ENCODE measurements around the gene GPR15.

GPR15 gene

GRCh38 chr3:98573181-98573728 lies 41.5 kb downstream of the GPR15 start:
- DNase-seq (ENCODE audit: low spot score in 2 of 2) = no peak
- in situ Hi-C loops (cut with MboI; ENCODE audit: low sequenced_read_pairs) = no loop called here
- H3K27me3 ChIP-seq (ENCODE audit: low read depth) = no peaks in the 10 kb centered on the region
- no peaks in the 10 kb centered on the region for H3K9me3 ChIP-seq
- H3K4me1 ChIP-seq = 0 out of 2 replicates have a peak, but pooled peaks cover 2% of the 10 kb centered on the region
- H3K4me3 ChIP-seq = no peak overlapping the region
- peaks cover 8% of the 10 kb centered on the region for H3K36me3 ChIP-seq (replicated peaks)

- H3K4me1 ChIP-seq = 0 out of 2 replicates have a peak, but pooled peaks cover 2% of the 10 kb centered on the region
- no peaks in the 10 kb centered on the region for H3K9me3 ChIP-seq
- no peak for DNase-seq (ENCODE audit: low spot score in 2 of 2)
- in situ Hi-C loops (cut with MboI; ENCODE audit: low sequenced_read_pairs) = no loop called here
- H3K4me3 ChIP-seq = no peak overlapping the region
- peaks cover 14% of the 10 kb centered on the region for H3K36me3 ChIP-seq (replicated peaks)
- H3K27me3 ChIP-seq (ENCODE audit: low read depth) = no peaks in the 10 kb centered on the region
These were observed 42.4 kb downstream of the GPR15 start for GRCh38 chr3:98574132-98574531.

GRCh38 chr3:98577178-98577895 lies 45.6 kb downstream of the GPR15 start:
- in situ Hi-C loops (cut with MboI; ENCODE audit: low sequenced_read_pairs) = no loop called here

GRCh38 chr3:98580401-98581386 lies 48.9 kb downstream of the GPR15 start:
- Histone ChIP-seq H3K36me3 (replicated peaks) (peaks cover 25% of the 10 kb centered on the region), H3K4me3 (no peak overlapping the region), H3K9me3 (no peaks in the 10 kb centered on the region), H3K27me3 (ENCODE audit: low read depth) (no peaks in the 10 kb centered on the region), H3K4me1 (no peaks in the 10 kb centered on the region)
- no peak for DNase-seq (ENCODE audit: low spot score in 2 of 2)
- in situ Hi-C loops (cut with MboI; ENCODE audit: low sequenced_read_pairs) = no loop called here

More at GRCh38 chr3:98577178-98577895, 45.6 kb downstream of the GPR15 start:
- H3K4me1 ChIP-seq = 0 out of 2 replicates have a peak, but pooled peaks cover 2% of the 10 kb centered on the region
- no peaks in the 10 kb centered on the region for H3K9me3 ChIP-seq
- peaks cover 16% of the 10 kb centered on the region for H3K36me3 ChIP-seq (replicated peaks)
- no peak for DNase-seq (ENCODE audit: low spot score in 2 of 2)
- no peaks in the 10 kb centered on the region for H3K27me3 ChIP-seq (ENCODE audit: low read depth)
- H3K4me3 ChIP-seq = no peak overlapping the region

GRCh38 chr3:98581474-98581873 lies 49.7 kb downstream of the GPR15 start:
- Histone ChIP-seq H3K4me3 (no peak overlapping the region), H3K27me3 (ENCODE audit: low read depth) (no peaks in the 10 kb centered on the region), H3K36me3 (replicated peaks) (peaks cover 30% of the 10 kb centered on the region), H3K9me3 (no peaks in the 10 kb centered on the region), H3K4me1 (no peaks in the 10 kb centered on the region)
- in situ Hi-C loops (cut with MboI; ENCODE audit: low sequenced_read_pairs) = no loop called here
- no peak for DNase-seq (ENCODE audit: low spot score in 2 of 2)

- DNase-seq (ENCODE audit: low spot score in 2 of 2) = no peak
- peaks cover 27% of the 10 kb centered on the region for H3K36me3 ChIP-seq (replicated peaks)
- H3K9me3 ChIP-seq = no peaks in the 10 kb centered on the region
- no peaks in the 10 kb centered on the region for H3K27me3 ChIP-seq (ENCODE audit: low read depth)
- in situ Hi-C loops (cut with MboI; ENCODE audit: low sequenced_read_pairs) = no loop called here
- no peaks in the 10 kb centered on the region for H3K4me1 ChIP-seq
- no peak overlapping the region for H3K4me3 ChIP-seq
These were observed 50.3 kb downstream of the GPR15 start for GRCh38 chr3:98582042-98582441.

- H3K4me1 ChIP-seq = no peaks in the 10 kb centered on the region
- no peak for DNase-seq (ENCODE audit: low spot score in 2 of 2)
- no peak overlapping the region for H3K4me3 ChIP-seq
- in situ Hi-C loops (cut with MboI; ENCODE audit: low sequenced_read_pairs) = no loop called here
- peaks cover 20% of the 10 kb centered on the region for H3K36me3 ChIP-seq (replicated peaks)
- no peaks in the 10 kb centered on the region for H3K9me3 ChIP-seq
- H3K27me3 ChIP-seq (ENCODE audit: low read depth) = no peaks in the 10 kb centered on the region
These were observed 52.0 kb downstream of the GPR15 start for GRCh38 chr3:98583766-98584165.
